ENCODE measurements around the gene MYLK2.

- TF ChIP-seq POLR2A (IDR thresholded peaks at IDR 0.05) (no peak), CTCF (IDR thresholded peaks at IDR 0.05) (no peak)
Measured at GRCh38 chr20:31881945-31882344, 62.8 kb downstream of the MYLK2 start.
